Lung (tissue), 12 donors: Measurements from ENCODE around the gene PRXL2A. TPM values are rescaled to one million over a fixed set of nuclear protein-coding genes. Genes with fewer than 3 reads are reported as not detected.
A peak's percentile ranks its signal among the peaks of the same experiment; 100 is the strongest.

Experiments used
- ATAC-seq: fragments of 200-7000 bp; cut with Tn5 transposase; one replicate; pipeline ENCODE4 v1.9.1; 2020; ENCODE audit warnings: moderate number of reproducible peaks; ENCODE audit not compliant: insufficient read depth, low FRiP score
- DNase-seq, 3 donors: peaks; one replicate each; pipeline ENCODE4 v3.0.0-alpha.2; 2013 to 2017
- H3K27ac ChIP-seq, 2 donors: one replicate each; pipeline ENCODE4 v1.5.1; 2013; ENCODE audit warnings: mild to moderate bottlenecking in 2 of 2, moderate library complexity in 2 of 2, control low read depth in 1 of 2, inconsistent platforms in 1 of 2, low read depth in 1 of 2, low read length in 1 of 2
- H3K27me3 ChIP-seq, 3 donors: one replicate each; pipeline ENCODE4 v1.5.1; 2013; ENCODE audit warnings: low read length in 2 of 3; ENCODE audit not compliant: control insufficient read depth in 3 of 3, insufficient read depth in 3 of 3
- H3K36me3 ChIP-seq, 4 donors: one replicate each; pipeline ENCODE4 v1.5.1; 2013; ENCODE audit warnings: low read length in 4 of 4, mild to moderate bottlenecking in 1 of 4, moderate library complexity in 1 of 4; ENCODE audit not compliant: control insufficient read depth in 4 of 4, insufficient read depth in 4 of 4
- H3K4me1 ChIP-seq, 5 donors: one replicate each; pipeline ENCODE4 v1.5.1; 2013; ENCODE audit warnings: low read length in 5 of 5, mild to moderate bottlenecking in 2 of 5, moderate library complexity in 1 of 5; ENCODE audit not compliant: control insufficient read depth in 5 of 5, insufficient read depth in 5 of 5
- H3K4me3 ChIP-seq: one replicate; pipeline ENCODE4 v1.5.1; 2013; ENCODE audit warnings: mild to moderate bottlenecking, control low read depth, moderate library complexity
- H3K9ac ChIP-seq, 2 donors: one replicate each; pipeline ENCODE4 v1.5.1; 2013; ENCODE audit warnings: low read length in 2 of 2, control low read depth in 1 of 2; ENCODE audit not compliant: insufficient read depth in 1 of 2
- H3K9me3 ChIP-seq, 4 donors: one replicate each; pipeline ENCODE4 v1.5.1; 2013; ENCODE audit warnings: low read length in 3 of 4, mild to moderate bottlenecking in 1 of 4, moderate library complexity in 1 of 4; ENCODE audit not compliant: control insufficient read depth in 4 of 4, insufficient read depth in 3 of 4
- CTCF ChIP-seq: IDR thresholded peaks from 2 replicates; pipeline ENCODE4 v1.5.1; 2012; ENCODE audit warnings: mild to moderate bottlenecking; ENCODE audit errors: control extremely low read depth, extremely low read depth
- WGBS, 2 donors: extraction: QIAGEN DNeasy Blood & Tissue Kit; methylation state at CpG; one replicate each; pipeline ENCODE4 v1.1.7; 2013; 5-methylcytosine and 5-hydroxymethylcytosine counted together
- polyA plus RNA-seq, 2 donors: library from polyadenylated mRNA; stranded (reverse); fragments of 200-250 nt; gene quantifications; one replicate each; pipeline ENCODE4 v1.2.1, GENCODE V29; 2013
- total RNA-seq, 2 donors: library from RNA; depleted of rRNA in 1 of 2; stranded (reverse); fragments of >200 nt in 1 of 2; gene quantifications; one replicate each; pipeline ENCODE4 v1.2.1, GENCODE V29; 2014 to 2021
- donor health status: control.
- donor health status: control.
- donor health status: Bipolar disorder and iron deficiency.
- donor health status: healthy.
- donor health status: DM: yes; HTN: yes; CAD: no.

PRXL2A gene
- total and polyA plus RNA-seq, 4 donors, result 18.2 to 59.5 (median 37.0) TPM

- ATAC-seq (no peak), DNase-seq (no peak)
- no peak for TF ChIP-seq CTCF
- 93 to 95% methylated on average over 2 of the region's 2 CpGs for WGBS, 2 donors
- Histone ChIP-seq H3K9ac (no peak overlapping the region), H3K4me3 (no peak overlapping the region), H3K36me3 (peaks cover 9 to 58% (median 35%) of the 10 kb centered on the region in 4 donors), H3K4me1 (peaks cover 0 to 3% (median 0%) of the 10 kb centered on the region in 5 donors), H3K9me3 (no peaks in the 10 kb centered on the region), H3K27ac (no peak overlapping the region), H3K27me3 (no peaks in the 10 kb centered on the region)
Measured at GRCh38 chr10:80425901-80426300, 17.6 kb downstream of the PRXL2A start.

- DNase-seq (no peak), ATAC-seq (no peak)
- Histone ChIP-seq H3K27me3 (no peaks in the 10 kb centered on the region), H3K36me3 (peaks cover 7 to 52% (median 32%) of the 10 kb centered on the region in 4 donors), H3K4me1 (peaks cover 0 to 3% (median 0%) of the 10 kb centered on the region in 5 donors), H3K9ac (no peak overlapping the region), H3K9me3 (no peaks in the 10 kb centered on the region), H3K27ac (no peak overlapping the region), H3K4me3 (no peak overlapping the region)
- WGBS, 2 donors, result 95 to 97% methylated on average over 2 of the region's 2 CpGs
- TF ChIP-seq CTCF, result no peak
Measured at GRCh38 chr10:80427541-80427940, 19.2 kb downstream of the PRXL2A start.

GRCh38 chr10:80429521-80429973 lies 21.2 kb downstream of the PRXL2A start:
- no peak overlapping the region for H3K9ac ChIP-seq
- peaks cover 7 to 49% (median 24%) of the 10 kb centered on the region in 4 donors for H3K36me3 ChIP-seq
- DNase-seq, result no peak
- no peak overlapping the region for H3K4me3 ChIP-seq
- WGBS, 2 donors, result 62 to 63% methylated on average over 9 of the region's 9 CpGs
- H3K9me3 ChIP-seq, result no peaks in the 10 kb centered on the region
- no peaks in the 10 kb centered on the region for H3K27me3 ChIP-seq
- H3K4me1 ChIP-seq, result peaks cover 0 to 3% (median 0%) of the 10 kb centered on the region in 5 donors
- no peak for TF ChIP-seq CTCF
- peak overlapping the region in 1 of 2 donors; percentile 9 for H3K27ac ChIP-seq
- peak; percentile 90 for ATAC-seq

GRCh38 chr10:80433134-80433533 lies 24.8 kb downstream of the PRXL2A start:
- H3K4me1 ChIP-seq, result peaks cover 0 to 3% (median 0%) of the 10 kb centered on the region in 5 donors

More at GRCh38 chr10:80433134-80433533, 24.8 kb downstream of the PRXL2A start:
- Histone ChIP-seq H3K27me3 (no peaks in the 10 kb centered on the region), H3K27ac (no peak overlapping the region), H3K4me3 (no peak overlapping the region), H3K9me3 (no peaks in the 10 kb centered on the region), H3K36me3 (peaks cover 0 to 19% (median 6%) of the 10 kb centered on the region in 4 donors), H3K9ac (no peak overlapping the region)
- DNase-seq (no peak), ATAC-seq (no peak)
- whole genome bisulfite sequencing, 2 donors, result 77 to 81% methylated on average over 3 of the region's 3 CpGs
- no peak for TF ChIP-seq CTCF
